Stomach (tissue), 4 donors: Measurements from ENCODE around the gene GPRC5C.

Experiments used
- CTCF ChIP-seq, 7 experiments: fragments of 450-650 bp in 4 of 7; fragments of 200-600 bp in 3 of 7; sonication (generic) in 3 of 7; IDR thresholded peaks; one replicate each; pipeline ENCODE4 v1.5.1; 2016 to 2019; ENCODE audit warnings: antibody characterized with exemption in 7 of 7, control low read depth in 2 of 7, mild to moderate bottlenecking in 1 of 7
- POLR2A ChIP-seq, 4 donors: fragments of 450-650 bp; IDR thresholded peaks; one replicate each; pipeline ENCODE4 v1.6.1; 2016; ENCODE audit warnings: antibody characterized with exemption in 4 of 4, control low read depth in 2 of 4, mild to moderate bottlenecking in 1 of 4, moderate library complexity in 1 of 4

- TF ChIP-seq POLR2A (IDR thresholded peaks at IDR 0.05) (no peak), CTCF (IDR thresholded peaks at IDR 0.05) (no peak)
Measured at GRCh38 chr17:74403512-74404137, 28.3 kb upstream of the GPRC5C start.
